K562 (cell line): Measurements from ENCODE around the gene BTBD1. TPM values are rescaled to one million over a fixed set of nuclear protein-coding genes. Genes with fewer than 3 reads are reported as not detected.

ENCODE experiments used
- ARID2 ChIP-seq: fragments of 450-650 bp; IDR thresholded peaks from 2 replicates; pipeline ENCODE4 v1.6.1; 2017; ENCODE audit warnings: antibody characterized with exemption, mild to moderate bottlenecking
- BCL6 ChIP-seq: fragments of 250-450 bp; sonication (Bioruptor Pico); IDR thresholded peaks from 2 replicates; pipeline ENCODE4 v1.4.0; 2020
- BRD4 ChIP-seq: fragments of 200-600 bp; sonication (generic); IDR thresholded peaks from 2 replicates; pipeline ENCODE4 v1.6.1; 2017; ENCODE audit warnings: inconsistent platforms
- CAMTA2 ChIP-seq: fragments of 250-450 bp; sonication (Bioruptor Pico); conservative IDR thresholded peaks from 2 replicates; pipeline ENCODE4 v1.5.1; 2022
- CBFA2T3 ChIP-seq: fragments of 450-650 bp; IDR thresholded peaks from 2 replicates; pipeline ENCODE4 v1.6.1; 2017
- ESRRB ChIP-seq: fragments of 250-450 bp; sonication (Bioruptor Pico); IDR thresholded peaks from 2 replicates; pipeline ENCODE4 v1.5.0; 2020; ENCODE audit warnings: mild to moderate bottlenecking, moderate library complexity, borderline replicate concordance
- MEF2D ChIP-seq: conservative IDR thresholded peaks from 2 replicates; pipeline ENCODE4 v1.6.1; 2016; ENCODE audit warnings: low read depth, missing genetic modification characterization, missing compliant biosample characterization
- NCOA1 ChIP-seq: fragments of 450-650 bp; IDR thresholded peaks from 2 replicates; pipeline ENCODE4 v1.6.1; 2016; ENCODE audit warnings: low read depth
- POLR2A ChIP-seq: fragments of 450-650 bp; conservative IDR thresholded peaks from 2 replicates; pipeline ENCODE4 v1.6.1; 2016
- RB1 ChIP-seq: fragments of 450-650 bp; IDR thresholded peaks from 2 replicates; pipeline ENCODE4 v1.6.1; 2017; ENCODE audit warnings: low read depth, mild to moderate bottlenecking
- TFE3 ChIP-seq: fragments of 450-650 bp; formaldehyde crosslinking; IDR thresholded peaks from 2 replicates; pipeline ENCODE4 v1.4.0; 2020; ENCODE audit warnings: mild to moderate bottlenecking, mixed read lengths
- XRCC3 ChIP-seq: fragments of 450-650 bp; IDR thresholded peaks from 2 replicates; pipeline ENCODE4 v1.6.1; 2017; ENCODE audit warnings: mild to moderate bottlenecking, moderate library complexity
- ZNF311 ChIP-seq: fragments of 250-450 bp; sonication (Bioruptor Pico); IDR thresholded peaks from 2 replicates; pipeline ENCODE4 v1.4.0; 2020; ENCODE audit warnings: mild to moderate bottlenecking, moderate library complexity
- ZNF318 ChIP-seq, 2 experiments: fragments of 450-650 bp; IDR thresholded peaks; 2 replicates each; pipeline ENCODE4 v1.6.1; 2016; ENCODE audit warnings: mild to moderate bottlenecking in 2 of 2, borderline replicate concordance in 1 of 2, low read depth in 1 of 2, moderate library complexity in 1 of 2
- ZNF644 ChIP-seq: fragments of 200-800 bp; sonication (Bioruptor generic); IDR thresholded peaks from 2 replicates; pipeline ENCODE4 v1.6.1; 2016; ENCODE audit warnings: low read depth, missing genetic modification characterization, missing compliant biosample characterization
- ZNF696 ChIP-seq: fragments of 250-450 bp; sonication (Bioruptor Pico); conservative IDR thresholded peaks from 2 replicates; pipeline ENCODE4 v1.4.0; 2020; ENCODE audit warnings: mild to moderate bottlenecking, moderate library complexity
- ZSCAN29 ChIP-seq: fragments of 450-650 bp; IDR thresholded peaks from 2 replicates; pipeline ENCODE4 v1.6.1; 2017
- polyA plus RNA-seq, 8 experiments: library from polyadenylated mRNA; depleted of rRNA in 4 of 8; stranded (reverse) in 5 of 8; unstranded in 3 of 8; fragments of >200 nt; fragmentation: Nextera tagmentation in 2 of 8; fragmentation: Illumina TruSeq in 1 of 8; extraction: Ambion mirVana in 2 of 8; extraction: Trizol in 1 of 8; gene quantifications; 2 replicates each; pipeline versions ENCODE4 v1.2.1 to v1.2.3, GENCODE V29; 2011 to 2014; ENCODE audit warnings: inconsistent platforms in 1 of 8, missing spikeins in 1 of 8
- total RNA-seq, 7 experiments: library from RNA; depleted of rRNA in 6 of 7; stranded (reverse); fragments of >200 nt in 6 of 7; fragmentation: Illumina TruSeq in 2 of 7; extraction: Trizol in 2 of 7; gene quantifications; 2 replicates each; pipeline versions ENCODE4 v1.2.1 to v1.2.3, GENCODE V29; 2011 to 2021; ENCODE audit warnings: low replicate concordance in 1 of 7

BTBD1 gene
- total and polyA plus RNA-seq, 9 of the 15 experiments (the other 6 are each of a cell fraction or from before 2014, with no cell fraction given), result 19.4 to 106 (median 90.4) TPM

GRCh38 chr15:83011271-83012075 lies 55.6 kb downstream of the BTBD1 start, which contains the start of gene C15orf40 (continued):
- TF ChIP-seq ESRRB (CRISPR knock-in tag) (no peak), CBFA2T3 (peak; percentile 4; the same call in 1 of the 2 replicates), RB1 (peak; percentile 86), MEF2D (0 out of 2 replicates have a peak, but pooled peaks have one; percentile 44), NCOA1 (no peak), BCL6 (no peak), TFE3 (no peak), ZNF696 (CRISPR knock-in tag) (no peak), ARID2 (no peak), ZNF318 (IDR thresholded peaks at IDR 0.05; ENCODE audit: borderline replicate concordance in 1 of 2, low read depth in 1 of 2) (no peak), BRD4 (no peak), ZSCAN29 (no peak), POLR2A (peak; percentile 87), ZNF644 (tag) (0 out of 2 replicates have a peak, but pooled peaks have one; percentile 25), CAMTA2 (CRISPR knock-in tag) (no peak), ZNF311 (CRISPR knock-in tag) (no peak), XRCC3 (no peak)
